Kidney tubule cell (primary cell): ENCODE data around the gene TANC2.

Experiments used
- DNase-seq: peaks from one replicate; pipeline ENCODE4 v3.0.0-alpha.2; 2018; ENCODE audit warnings: low spot score

Gene TANC2

GRCh38 chr17:62965686-62966425 is at the start of gene TANC2:
TANC2 (plus strand) TSS chr17:62966235; CDS start chr17:63009560, 43,325 bp downstream.
- peak; percentile 81 for DNase-seq

GRCh38 chr17:62916684-62917571 is 49.1 kb upstream of the TANC2 start:
- DNase-seq: no peak

GRCh38 chr17:62919388-62919787 is 46.6 kb upstream of the TANC2 start:
- peak; percentile 82 for DNase-seq

- DNase-seq: no peak
These were observed 45.7 kb upstream of the TANC2 start for GRCh38 chr17:62920300-62920699.

GRCh38 chr17:62921817-62922216 is 44.2 kb upstream of the TANC2 start:
- no peak for DNase-seq

- no peak for DNase-seq
These were observed 42.5 kb upstream of the TANC2 start for GRCh38 chr17:62923258-62924150.

- no peak for DNase-seq
These were observed 40.7 kb upstream of the TANC2 start for GRCh38 chr17:62925267-62925836.

DNA sequence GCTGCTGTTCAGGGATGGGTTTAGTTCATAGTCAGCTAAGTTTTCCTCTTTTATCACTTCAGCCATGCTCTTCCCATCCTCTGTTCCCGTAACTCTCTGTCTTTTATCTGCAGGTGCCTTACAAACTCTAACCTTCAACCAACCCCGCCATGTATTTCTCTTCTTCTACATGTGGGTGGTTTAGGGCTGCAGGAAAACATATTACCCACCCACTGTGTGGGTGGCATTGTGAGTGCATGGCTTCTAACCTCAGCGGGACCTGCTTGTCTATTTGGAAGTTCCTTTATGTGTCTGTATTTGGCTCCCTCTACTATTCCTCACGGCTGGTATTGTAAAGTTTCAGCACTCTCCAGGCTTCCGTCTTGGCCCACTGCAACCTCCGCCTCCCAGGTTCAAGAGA is 39.0 kb upstream of the TANC2 start:
- DNase-seq: no peak

DNA sequence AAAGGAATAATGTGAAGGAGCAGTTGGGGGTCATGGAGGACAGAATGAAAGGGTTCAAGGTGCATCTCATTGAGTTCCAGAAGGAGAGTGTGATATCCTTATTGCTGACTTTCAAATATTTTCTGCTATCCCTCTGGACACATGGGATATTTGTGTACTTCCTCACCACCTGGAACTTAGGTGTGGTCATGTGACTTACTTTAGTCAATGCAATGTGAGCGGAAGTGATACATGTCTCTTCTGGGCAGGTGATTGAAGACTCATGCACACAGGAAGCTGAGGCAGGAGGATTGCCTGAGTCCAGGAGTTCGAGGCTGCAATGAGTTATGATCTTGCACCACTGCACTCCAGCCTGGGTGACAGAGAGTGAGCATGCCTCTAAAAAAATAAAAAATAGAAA is 36.7 kb upstream of the TANC2 start:
- DNase-seq: peak; percentile 45

DNA sequence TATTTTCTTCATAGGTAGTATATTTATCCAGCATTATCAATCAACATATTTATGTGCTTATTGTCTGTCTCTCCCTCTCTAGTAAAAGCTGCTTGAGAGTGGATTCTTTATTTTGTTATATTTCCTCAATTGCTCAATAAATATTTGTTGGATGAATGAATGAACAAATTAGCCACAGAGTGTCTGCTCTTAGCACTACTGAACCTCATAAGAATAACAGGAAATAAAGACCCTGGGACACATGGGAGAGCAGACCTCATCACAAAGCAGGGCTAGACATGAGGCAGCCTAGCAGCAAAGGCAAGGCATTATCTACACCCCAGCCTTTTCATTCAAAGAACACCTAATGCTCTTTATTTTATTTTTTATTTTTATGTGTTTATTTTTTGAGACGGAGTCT is 34.9 kb upstream of the TANC2 start:
- DNase-seq: peak; percentile 5

- DNase-seq: no peak
These were observed 32.3 kb upstream of the TANC2 start for GRCh38 chr17:62933501-62934385.

GRCh38 chr17:62935098-62935497 is 30.9 kb upstream of the TANC2 start:
- DNase-seq: no peak

- DNase-seq: no peak
These were observed 30.5 kb upstream of the TANC2 start for GRCh38 chr17:62935523-62935922.

DNA sequence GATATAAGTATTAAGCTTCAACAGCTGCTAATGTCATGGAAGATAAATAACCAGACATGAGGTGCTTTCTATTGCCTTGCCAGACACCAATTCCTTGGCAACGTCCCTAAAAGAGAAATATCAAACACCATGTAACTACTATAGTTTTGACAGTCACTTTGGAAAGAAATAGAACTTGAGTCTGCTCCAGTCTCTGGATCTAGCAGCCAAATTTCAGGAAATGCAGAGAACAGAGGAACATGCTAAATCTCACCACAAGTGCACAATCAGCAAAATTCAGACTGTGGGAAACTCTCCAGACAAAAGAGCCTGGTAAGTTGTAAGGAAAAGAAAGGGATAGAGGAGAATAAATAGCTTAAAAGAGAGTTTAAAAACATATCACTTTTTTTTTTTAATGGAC is 28.4 kb upstream of the TANC2 start:
- no peak for DNase-seq

DNA sequence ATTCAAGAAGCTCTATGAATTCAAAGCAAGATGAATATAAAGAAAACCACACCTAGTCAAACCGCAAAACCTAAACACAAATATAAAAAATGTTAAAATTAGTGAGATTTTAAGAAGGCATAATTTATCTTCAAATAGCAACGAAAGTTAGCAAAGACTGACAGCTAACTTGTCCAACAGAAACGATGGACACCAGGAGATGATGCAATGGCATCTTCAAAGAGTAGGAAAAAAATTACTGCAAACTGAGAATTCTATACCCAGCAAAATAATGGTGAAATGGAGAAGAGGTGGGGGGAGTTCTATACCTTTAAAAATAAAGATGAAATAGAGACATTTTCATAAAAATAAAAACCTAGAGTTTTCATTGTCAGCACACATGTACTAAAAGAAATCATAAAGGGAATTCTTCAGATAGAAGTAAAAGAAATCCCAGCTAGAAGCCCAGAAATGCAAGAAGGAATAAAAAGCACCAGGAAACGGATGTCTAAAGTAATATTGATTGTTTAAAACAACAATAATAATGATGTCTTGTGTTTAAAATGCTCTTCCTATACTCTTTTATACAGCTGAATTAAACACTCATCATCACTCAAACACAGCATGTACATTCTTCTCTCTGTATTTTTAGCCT is 24.6 kb upstream of the TANC2 start:
- no peak for DNase-seq

GRCh38 chr17:62948370-62948769 is 17.7 kb upstream of the TANC2 start:
- no peak for DNase-seq

GRCh38 chr17:62949036-62949435 is 17.0 kb upstream of the TANC2 start:
- DNase-seq: no peak

DNA sequence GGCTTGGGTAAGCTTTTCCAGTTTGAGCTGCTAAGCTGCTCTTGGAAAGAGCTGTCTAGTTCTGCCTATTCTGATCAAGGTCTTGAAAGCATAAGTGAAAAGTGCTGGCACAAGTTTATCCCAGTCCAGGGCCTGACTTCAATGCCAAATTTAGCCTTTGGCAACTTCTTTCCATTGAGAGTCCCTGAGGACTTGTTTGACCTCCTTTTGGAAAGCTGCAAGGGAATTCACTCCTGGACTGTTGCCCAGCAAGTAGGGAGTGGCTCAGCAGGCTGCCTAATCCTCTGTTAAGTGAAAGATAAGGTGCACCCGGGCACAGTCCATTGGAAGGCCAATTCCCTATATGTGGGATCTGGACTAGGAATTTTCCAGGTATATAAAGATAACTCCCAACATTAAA is 16.0 kb upstream of the TANC2 start:
- no peak for DNase-seq

DNA sequence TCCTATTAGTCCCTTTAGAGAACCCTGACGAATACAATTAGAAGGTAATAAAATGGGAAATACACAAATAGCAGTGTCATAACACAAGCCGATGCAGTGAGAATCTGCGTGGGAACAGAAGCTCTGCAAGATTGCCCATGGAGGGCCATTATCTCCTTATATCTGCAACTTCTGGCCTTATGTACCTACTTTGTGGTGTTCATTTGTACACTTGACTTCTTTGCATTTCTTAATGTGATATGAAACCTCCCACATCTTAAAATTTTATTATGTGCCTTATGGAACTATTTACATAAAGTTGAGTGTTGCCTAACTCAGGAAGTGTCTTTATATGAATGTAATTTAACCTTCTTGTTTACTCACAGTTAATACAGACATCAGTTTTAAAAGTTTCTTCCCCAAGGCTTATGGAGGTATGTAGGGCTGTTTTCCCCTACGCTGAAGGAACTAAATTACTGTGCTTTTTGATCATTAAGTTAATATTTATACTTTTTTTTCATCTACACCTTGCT is 10.1 kb upstream of the TANC2 start:
- DNase-seq: no peak

DNA sequence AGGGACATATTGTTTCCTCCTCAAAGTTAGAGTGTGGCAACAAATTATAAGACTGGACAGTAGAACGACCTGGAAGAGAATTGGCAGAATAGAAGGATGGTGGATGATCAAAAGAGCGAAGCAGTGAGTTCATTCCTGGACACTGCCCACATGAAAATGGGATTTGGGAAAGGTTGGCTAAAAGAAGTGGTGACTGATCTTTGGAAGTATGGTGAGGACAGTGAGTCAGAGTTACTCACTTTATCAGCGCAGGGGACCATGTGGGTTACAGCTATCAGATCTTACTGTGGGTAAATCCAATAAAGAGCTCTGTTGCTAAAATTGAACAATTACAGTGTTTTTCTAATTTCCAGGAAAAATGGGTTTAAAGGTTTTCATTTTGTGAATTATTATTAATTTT is 2.7 kb upstream of the TANC2 start:
- peak; percentile 84 for DNase-seq
